GM19240 (cell line): Measurements from ENCODE around the gene HDGFL2.
"Not testable (repeated sequence)": the region's sequence is repeated elsewhere in the genome, so short reads cannot be mapped to it uniquely, and the experiment has no call there.

Experiments used
- DNase-seq: peaks from one replicate; pipeline ENCODE4 v3.0.0; 2011; ENCODE audit warnings: low spot score; ENCODE audit not compliant: insufficient read length

The HDGFL2 gene

GRCh38 chr19:4531562-4532165, 59.6 kb downstream of the HDGFL2 start:
- no peak for DNase-seq

DNA sequence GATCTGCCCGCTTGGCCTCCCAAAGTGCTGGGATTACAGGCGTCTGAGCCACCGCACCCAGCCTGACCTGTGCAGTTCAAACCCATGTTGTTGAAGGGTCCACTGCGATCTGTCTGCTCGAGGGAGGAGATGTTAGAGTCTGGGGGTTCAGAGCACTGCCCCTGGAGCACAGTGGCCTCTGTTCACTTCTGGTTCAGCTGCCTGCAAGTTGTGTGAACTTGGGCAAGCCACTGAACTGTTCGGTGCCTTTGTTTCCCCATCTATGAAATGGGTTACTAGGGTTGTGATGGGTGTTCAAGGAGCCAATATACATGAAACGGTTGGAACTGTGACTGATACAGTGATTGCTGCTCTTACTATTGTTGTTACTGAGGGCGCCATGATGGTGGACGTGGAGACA, 61.2 kb downstream of the HDGFL2 start:
- DNase-seq: no peak

DNA sequence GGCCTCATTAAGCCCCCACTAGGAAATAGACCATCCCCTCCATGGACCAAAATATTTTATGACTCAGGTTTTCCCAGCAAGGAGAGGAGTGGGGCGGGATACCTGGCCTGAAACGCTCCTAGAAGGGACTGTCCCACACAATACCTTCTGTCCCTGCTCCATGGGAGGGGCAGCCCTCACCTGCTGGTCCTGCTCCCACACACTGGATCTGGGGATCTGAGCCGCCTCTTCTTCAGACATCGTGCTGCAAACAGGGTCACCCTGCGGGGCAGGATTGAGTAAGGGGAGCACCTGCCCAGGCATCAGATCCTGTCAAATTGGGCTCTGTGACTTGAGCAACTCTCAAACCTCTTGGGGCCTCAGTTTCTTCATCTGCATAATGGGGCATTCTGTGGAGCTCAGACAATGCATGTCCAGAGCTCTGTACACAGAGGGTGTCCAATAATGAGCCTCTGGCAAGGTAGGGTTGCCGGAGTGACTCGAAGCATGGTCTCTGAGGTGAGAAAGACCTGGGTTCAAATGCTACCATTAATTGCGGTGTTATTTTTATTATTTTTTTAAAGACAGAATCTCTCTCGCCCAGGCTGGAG, 61.8 kb downstream of the HDGFL2 start:
- no peak for DNase-seq

GRCh38 chr19:4534836-4535658, 63.0 kb downstream of the HDGFL2 start, which contains the start of gene PLIN5:
PLIN5 (minus strand) TSS chr19:4535224; CDS start chr19:4534074, 1,150 bp downstream.
- no peak for DNase-seq

DNA sequence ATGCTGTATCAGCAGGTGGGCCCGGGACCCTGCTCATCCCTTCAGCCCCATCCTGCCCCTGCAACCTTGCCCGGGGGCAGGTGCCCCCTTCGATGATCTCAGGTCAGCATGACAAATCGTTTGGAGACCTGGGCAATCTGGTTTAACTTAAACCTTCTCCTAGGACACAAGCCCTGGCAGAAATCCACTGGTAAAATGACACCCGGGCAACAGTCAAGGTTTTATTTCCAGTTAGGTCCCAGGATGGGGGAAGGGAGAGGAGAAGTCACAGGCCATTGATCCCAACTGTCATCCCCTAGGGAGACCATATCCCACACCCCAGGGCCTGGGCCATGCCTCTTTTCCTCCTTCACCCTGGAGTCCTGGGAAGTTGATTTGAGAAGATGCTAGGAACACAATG, 64.7 kb downstream of the HDGFL2 start:
- DNase-seq: no peak

GRCh38 chr19:4537953-4538600, 66.0 kb downstream of the HDGFL2 start:
- DNase-seq: no peak

DNA sequence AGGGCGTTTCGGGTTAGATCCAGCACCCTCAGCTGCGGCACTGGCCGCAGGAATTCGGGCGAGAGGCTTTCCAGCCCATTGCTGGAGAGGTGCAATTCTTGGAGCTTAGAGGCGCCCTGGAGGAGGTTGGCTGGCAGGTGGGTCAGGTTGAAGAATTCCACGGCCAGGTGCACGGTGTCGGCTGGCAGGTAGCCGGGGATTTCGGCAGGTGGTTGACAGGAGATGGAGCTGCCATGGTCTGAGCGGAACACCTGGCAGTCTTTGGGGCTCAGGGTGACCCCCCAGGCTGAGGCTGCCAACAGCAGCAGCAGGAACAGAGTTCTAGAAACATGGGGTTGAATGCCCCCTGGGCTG, 66.5 kb downstream of the HDGFL2 start:
- DNase-seq: no peak

DNA sequence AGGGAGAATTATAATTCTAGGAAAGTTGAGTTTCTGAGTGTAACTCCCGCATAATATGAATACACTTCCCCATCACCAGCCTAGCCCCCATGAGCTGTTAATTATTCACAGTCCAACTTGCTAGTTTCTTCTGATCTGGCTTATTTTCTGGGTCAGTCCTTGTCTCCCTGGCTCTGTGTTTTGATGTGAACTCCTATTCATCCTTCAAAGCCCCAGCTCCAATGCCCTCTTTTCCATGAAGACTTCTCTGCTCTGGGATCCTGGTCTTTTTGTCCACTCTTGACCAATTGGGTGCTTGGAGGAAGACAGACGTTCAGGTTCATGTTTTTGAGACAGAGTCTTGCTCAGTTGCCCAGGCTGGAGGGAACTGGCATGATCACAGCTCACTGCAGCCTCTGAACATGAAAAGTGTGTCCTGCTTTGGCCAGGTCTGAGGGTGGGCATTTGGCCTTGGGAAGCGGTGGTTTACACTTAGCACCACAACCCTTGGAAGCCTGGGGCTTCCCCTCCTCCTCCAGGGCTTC, 67.1 kb downstream of the HDGFL2 start:
- no peak for DNase-seq

DNA sequence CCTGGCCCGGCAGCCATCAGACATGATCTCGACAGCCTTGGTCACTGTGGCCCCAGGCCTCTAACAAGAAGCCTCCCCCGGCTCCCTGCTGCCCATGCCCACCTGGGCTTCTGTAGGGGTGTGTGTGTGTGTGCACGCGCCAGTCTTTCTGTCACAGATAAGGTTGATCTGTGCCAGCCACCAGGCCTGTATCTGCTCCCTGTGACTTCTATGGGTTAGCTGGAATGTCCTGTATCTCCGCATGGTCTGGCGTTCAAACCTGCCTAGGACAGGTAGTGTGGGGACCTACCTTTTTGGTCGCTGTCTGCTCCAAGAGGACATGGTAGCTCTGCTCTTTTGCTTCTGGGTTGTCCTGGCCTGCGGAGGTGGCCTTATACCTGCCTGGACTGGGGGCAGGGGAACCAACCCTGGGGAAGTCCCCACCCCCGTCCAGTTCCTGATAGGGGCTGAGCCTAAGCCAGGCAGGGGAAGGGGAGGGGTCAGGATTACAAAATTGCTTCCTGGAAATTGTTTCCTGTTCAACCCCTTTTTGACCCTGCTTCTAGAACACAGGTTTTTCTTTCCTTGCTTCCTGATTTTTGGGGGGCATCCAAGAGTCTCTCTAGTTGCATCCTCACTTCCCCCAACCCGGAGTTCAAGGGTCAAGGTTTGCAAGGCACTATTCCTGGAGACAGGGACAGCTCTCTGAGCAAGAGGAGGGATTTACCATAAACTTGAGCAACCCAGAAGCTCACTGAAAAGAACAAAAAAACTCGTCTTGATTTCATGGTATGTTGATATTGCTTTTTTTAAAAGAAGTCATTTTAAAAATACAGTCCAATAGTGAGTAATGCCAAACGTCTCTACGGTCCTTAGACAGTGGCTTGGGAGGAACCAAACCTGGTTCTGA, 67.8 kb downstream of the HDGFL2 start, which contains the start of gene LRG1:
TSS of gene LRG1 (minus strand) at position 344 of the 889 bp plus-strand sequence. CDS start at position 321, 23 bp downstream.
- DNase-seq: peak; percentile 59

GRCh38 chr19:4541114-4541805, 69.2 kb downstream of the HDGFL2 start:
- DNase-seq: no peak

DNA sequence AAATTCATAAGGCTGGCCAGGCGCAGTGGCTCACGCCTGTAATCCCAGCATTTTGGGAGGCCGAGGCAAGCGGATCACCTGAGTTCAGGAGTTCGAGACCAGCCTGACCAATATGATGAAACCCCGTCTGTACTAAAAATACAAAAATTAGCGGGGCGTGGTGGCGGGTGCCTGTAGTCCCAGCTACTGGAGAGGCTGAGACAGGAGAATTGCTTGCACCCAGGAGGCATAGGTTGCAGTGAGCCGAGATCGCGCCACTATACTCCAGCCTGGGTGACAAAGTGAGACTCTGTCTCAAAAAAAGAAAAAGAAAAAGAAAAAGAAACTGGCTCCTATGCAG, 69.7 kb downstream of the HDGFL2 start:
- not testable (repeated sequence) for DNase-seq

DNA sequence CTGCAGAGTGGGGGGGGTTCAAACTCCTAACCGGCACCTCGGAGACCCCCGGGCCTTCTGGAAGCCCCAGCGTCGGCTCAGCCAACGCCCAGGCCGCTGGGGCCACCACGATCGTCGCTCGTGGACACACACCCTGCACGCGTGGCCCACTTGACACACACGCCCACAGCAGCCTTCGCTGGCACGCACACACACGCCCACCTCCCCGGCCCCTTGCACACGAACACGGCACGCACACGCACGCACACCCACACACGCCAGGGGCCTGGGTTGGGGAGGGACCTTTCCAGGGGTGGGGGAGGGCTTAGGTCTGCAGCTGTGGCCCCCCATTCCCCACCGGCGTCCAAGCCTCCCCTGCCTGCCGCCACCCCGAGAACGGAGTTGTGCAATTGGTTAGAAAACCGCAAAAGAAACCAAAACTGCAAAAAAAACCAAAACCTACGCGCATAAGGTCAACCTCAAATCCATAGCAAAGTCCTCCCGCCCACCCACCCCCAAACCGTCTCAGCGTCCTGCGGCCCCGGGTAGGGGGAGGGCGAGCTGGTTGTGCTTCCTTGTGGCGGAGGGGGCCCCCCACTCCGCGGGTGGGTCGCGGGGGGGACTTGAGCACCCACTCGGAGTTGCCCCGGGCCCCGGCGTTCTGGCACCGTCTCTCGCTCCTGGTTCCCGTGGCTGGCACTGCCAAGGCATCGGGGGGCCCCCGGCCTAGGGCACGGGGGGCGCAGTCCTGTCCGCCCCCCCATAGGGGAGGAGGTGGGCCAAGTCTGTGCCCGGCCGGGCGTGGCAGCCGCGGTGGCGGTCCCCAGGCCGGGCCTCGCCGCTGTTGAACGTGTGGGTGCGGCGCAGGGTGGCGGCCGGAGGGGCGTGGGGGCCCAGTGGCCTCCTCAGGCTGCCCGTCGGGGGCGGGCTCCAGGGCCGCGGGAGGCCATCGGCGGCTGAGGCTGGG, 71.1 kb downstream of the HDGFL2 start:
- no peak for DNase-seq

DNA sequence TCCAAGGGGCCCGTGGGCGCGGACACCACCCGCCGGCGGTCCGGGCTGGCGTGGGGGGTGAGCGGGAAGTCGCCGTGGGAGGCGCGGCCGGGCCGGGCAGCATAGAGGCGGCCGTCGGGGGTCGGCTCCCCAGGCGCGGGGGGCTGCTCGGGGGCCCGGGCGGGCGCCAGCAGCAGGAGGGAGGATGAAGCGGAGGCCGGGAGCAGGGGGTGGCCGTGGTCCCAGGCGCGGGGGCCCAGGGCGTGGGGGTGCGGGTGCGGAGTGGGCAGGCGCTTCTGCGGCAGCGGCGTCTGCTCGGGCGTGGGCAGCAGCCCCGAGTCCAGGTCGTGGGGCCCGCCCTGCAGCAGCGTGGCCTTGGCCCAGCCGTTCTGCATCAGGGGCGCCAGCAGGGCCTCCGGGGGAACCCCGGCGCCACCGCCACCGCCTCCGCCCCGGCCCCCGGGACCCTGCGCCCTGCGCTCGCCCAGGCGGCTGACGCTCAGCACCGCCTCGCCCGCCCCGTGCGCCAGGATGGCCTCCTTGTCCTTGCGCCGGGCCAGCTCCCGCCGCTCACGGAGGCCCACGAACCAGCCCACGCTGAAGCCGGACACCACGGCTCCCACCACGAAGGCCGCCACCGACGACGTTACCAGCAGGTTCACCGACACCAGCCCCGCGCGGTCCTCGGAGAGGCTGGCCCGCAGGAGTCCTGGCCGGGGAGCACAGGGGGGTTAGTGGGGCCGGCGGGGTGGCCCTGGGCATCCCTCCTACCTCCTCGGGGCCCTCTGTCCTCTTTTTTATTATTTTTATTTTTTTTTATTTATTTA, 71.9 kb downstream of the HDGFL2 start:
- no peak for DNase-seq

DNA sequence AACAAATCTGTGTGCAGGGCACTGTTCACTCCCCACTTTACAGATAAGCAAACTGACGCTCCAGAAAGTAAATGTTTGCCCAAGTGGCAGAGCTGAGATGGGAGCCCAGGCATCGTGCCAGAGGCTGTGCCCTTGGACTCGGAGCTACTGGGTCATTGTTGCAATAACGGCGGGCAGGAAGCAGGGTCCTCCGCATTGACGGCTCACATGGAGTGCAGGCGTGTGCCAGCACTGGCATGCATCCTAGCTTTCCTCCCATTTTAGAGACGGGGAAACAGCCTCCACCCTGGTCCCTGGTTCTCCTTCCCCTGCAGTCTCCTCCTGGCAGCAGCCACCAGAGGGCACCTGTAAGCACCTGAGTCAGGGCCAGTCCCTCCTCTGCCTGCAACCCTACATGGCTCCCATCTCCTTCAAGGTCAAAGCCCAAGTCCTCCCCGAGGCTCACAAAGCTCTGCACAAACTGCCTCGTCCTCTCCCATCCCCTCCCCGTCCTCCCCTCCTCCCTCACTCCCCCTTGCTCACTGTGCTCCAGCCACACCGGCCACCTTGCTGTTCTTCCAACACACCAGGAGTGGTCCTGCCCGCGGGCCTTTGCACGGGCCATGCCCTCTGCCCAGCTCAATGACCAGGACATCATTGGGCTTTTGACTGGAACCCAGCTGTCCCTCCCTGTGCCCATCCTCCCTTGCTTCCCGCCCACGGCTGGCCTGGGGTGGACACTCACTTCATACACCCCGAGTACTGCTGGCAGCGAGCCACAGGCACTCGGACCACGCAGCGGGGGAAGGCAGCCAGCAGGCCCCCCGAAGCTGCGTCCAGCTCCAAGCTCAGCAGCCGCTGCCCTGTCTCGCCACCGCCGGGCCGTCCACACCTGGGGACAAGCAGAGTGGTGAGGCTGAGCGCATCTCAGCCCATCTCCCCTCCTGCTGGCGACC, 75.5 kb downstream of the HDGFL2 start:
- no peak for DNase-seq

GRCh38 chr19:4548238-4548584, 76.1 kb downstream of the HDGFL2 start:
- no peak for DNase-seq

GRCh38 chr19:4550018-4550417, 77.9 kb downstream of the HDGFL2 start:
- DNase-seq: no peak

DNA sequence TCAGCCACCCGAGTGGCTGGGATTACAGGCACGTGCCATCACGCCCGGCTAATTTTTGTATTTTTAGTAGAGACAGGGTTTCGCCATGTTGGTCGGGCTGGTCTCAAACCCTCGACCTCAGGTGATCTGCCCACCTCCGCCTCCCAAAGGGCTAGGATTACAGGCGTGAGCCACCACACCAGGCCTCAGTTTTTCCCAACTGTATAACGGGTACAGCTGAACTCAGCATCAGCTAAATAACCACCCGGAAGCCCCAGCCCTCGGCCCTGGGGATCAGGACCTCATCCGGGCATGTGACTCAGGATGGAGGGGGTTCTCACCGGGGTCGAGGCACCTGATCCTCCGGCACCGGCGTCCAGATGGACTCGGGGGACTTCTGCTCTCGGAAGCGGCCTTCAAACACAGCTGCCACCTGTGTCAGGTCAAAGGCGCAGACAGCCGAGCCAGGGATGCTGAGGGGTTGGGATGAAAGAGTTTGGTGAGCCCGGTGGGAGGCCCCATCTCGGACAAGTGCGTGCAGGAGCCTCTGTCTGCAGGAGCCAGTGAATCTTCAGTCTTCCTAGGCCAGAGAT, 78.5 kb downstream of the HDGFL2 start:
- no peak for DNase-seq
